Sigmoid colon (tissue), 3 donors: Measurements from ENCODE around the gene GAS5.

Experiments used
- CTCF ChIP-seq, 4 experiments: fragments of 450-650 bp in 3 of 4; fragments of 200-600 bp in 1 of 4; IDR thresholded peaks; one replicate each; pipeline ENCODE4 v1.5.1; 2016 to 2019; ENCODE audit warnings: antibody characterized with exemption in 4 of 4, mild to moderate bottlenecking in 3 of 4, moderate library complexity in 2 of 4
- POLR2A ChIP-seq, 2 donors: fragments of 450-650 bp; IDR thresholded peaks; one replicate each; pipeline ENCODE4 v1.6.1; 2016; ENCODE audit warnings: antibody characterized with exemption in 2 of 2, mild to moderate bottlenecking in 2 of 2, moderate library complexity in 2 of 2

- TF ChIP-seq CTCF (IDR thresholded peaks at IDR 0.05): no peak
- TF ChIP-seq POLR2A (IDR thresholded peaks at IDR 0.05): no peak
These were observed 1.2 kb upstream of the GAS5 start for GRCh38 chr1:173869021-173869359.
